ENCODE results near the gene GTF2IRD1. TPM values are rescaled to one million over a fixed set of nuclear protein-coding genes. Genes with fewer than 3 reads are reported as not detected.

The GTF2IRD1 gene
- total and polyA plus RNA-seq, 2 experiments from 2014 or later: 28.7 to 37.1 TPM

GRCh38 chr7:74523015-74523414, 69.3 kb downstream of the GTF2IRD1 start:
- H3K4me1 Mint-ChIP-seq: peaks cover 18% of the 10 kb centered on the region
- H3K4me3 Mint-ChIP-seq: no peak overlapping the region
- H3K27me3 Mint-ChIP-seq (ENCODE audit: insufficient read depth, low read depth, poor library complexity): peaks cover 5% of the 10 kb centered on the region
- Histone ChIP-seq H3K4me3 (no peak overlapping the region), H2AFZ (no peak overlapping the region), H3K79me2 (replicated peaks; ENCODE audit: insufficient read depth) (no peaks in the 10 kb centered on the region), H3K4me1 (ENCODE audit: insufficient read depth) (peaks cover 11% of the 10 kb centered on the region; the same call in 1 of the 2 replicates), H3K27me3 (ENCODE audit: insufficient read depth) (no peaks in the 10 kb centered on the region), H3K9me2 (ENCODE audit: insufficient read depth) (no peaks in the 10 kb centered on the region), H4K20me1 (replicated peaks; ENCODE audit: insufficient read depth) (no peaks in the 10 kb centered on the region), H3K27ac (ENCODE audit: low read depth) (no peak overlapping the region), H3F3A (replicated peaks; ENCODE audit: low read depth) (no peaks in the 10 kb centered on the region), H3K36me3 (ENCODE audit: insufficient read depth) (peaks cover 13% of the 10 kb centered on the region; the same call in 1 of the 2 replicates), H3K4me2 (no peak overlapping the region)
- DNase-seq (ENCODE audit: low spot score) (no peak), ATAC-seq (no peak)
- no peak overlapping the region for H3K27ac Mint-ChIP-seq
- peaks cover 61% of the 10 kb centered on the region for H3K36me3 Mint-ChIP-seq (ENCODE audit: low read depth)
- TF ChIP-seq EZH2 (IDR thresholded peaks at IDR 0.05; ENCODE audit: low read depth, unreplicated experiment) (no peak), ETS1 (IDR thresholded peaks at IDR 0.05) (no peak), ZNF462 (CRISPR knock-in tag; IDR thresholded peaks at IDR 0.05) (no peak), JUNB (IDR thresholded peaks at IDR 0.05; ENCODE audit: unreplicated experiment) (no peak), POLR2AphosphoS5 (IDR thresholded peaks at IDR 0.05; ENCODE audit: low read depth) (no peak), NANOG (IDR thresholded peaks at IDR 0.05; ENCODE audit: borderline replicate concordance) (no peak), CTCF (conservative IDR thresholded peaks at IDR 0.05; ENCODE audit: low read depth in 2 of 2) (no peak), REST (IDR thresholded peaks at IDR 0.05; ENCODE audit: unreplicated experiment) (no peak), ZNF114 (CRISPR knock-in tag; IDR thresholded peaks at IDR 0.05) (no peak), EZH2phosphoT487 (IDR thresholded peaks at IDR 0.05; ENCODE audit: unreplicated experiment) (no peak), ZNF331 (CRISPR knock-in tag; IDR thresholded peaks at IDR 0.05; ENCODE audit: low read depth) (no peak), STAT1 (IDR thresholded peaks at IDR 0.05; ENCODE audit: unreplicated experiment) (no peak)
- no peaks in the 10 kb centered on the region; the same call in 2 of the 3 replicates for H3K9me3 Mint-ChIP-seq
